ENCODE data around the gene FOXA3. TPM values are rescaled to one million over a fixed set of nuclear protein-coding genes. Genes with fewer than 3 reads are reported as not detected.

The FOXA3 gene
- total RNA-seq, 1 experiment from 2014 or later: 5.8 TPM

DNA sequence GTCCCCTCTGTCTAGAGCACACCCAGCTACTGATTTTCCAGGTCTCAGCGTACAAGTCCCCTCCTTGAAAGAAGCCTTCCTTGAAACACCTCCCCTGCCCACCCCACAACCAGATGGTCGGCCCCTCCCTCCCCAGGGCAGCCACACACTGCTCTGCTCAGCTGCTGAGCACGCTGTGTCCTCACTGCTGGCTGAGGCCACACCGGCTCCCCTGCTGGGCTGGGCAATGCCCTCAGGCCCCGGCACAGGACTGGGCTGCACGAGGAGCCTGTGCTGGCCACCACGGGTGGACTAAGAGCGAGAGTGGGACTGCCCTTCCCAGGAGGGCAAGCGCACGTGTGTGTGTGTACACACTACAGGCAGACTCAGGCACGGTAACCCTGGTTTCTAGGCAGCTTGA, 37.2 kb upstream of the FOXA3 start:
- H3K9me3 ChIP-seq (ENCODE audit: control insufficient read depth in 1 of 2, insufficient read depth in 1 of 2, low read depth in 1 of 2, low read length in 2 of 2): no peaks in the 10 kb centered on the region
- no peaks in the 10 kb centered on the region for H3K27me3 ChIP-seq (ENCODE audit: insufficient read depth, low read length)
- intact Hi-C loops (cut with micrococcal nuclease): no loop called here
- H3K9ac ChIP-seq (ENCODE audit: low read length): no peak overlapping the region
- no peaks in the 10 kb centered on the region for H3K9me2 ChIP-seq (ENCODE audit: insufficient read depth)
- no peaks in the 10 kb centered on the region for H3K4me1 ChIP-seq (ENCODE audit: control insufficient read depth in 1 of 2, insufficient read depth in 2 of 2, low read length in 2 of 2)
- H3K4me2 ChIP-seq (ENCODE audit: low read length): no peak overlapping the region
- DNase-seq (ENCODE audit: low read depth, low spot score) (no peak), ATAC-seq (no peak)
- no peaks in the 10 kb centered on the region for H3K79me2 ChIP-seq (ENCODE audit: insufficient read depth, low read length)
- H2AFZ ChIP-seq (ENCODE audit: low read depth, low read length, poor library complexity, severe bottlenecking): no peak overlapping the region
- H3K27ac ChIP-seq (ENCODE audit: low read depth, low read length): no peak overlapping the region
- H3K36me3 ChIP-seq (ENCODE audit: control insufficient read depth in 1 of 2, insufficient read depth in 2 of 2, low read length in 2 of 2): peaks cover 40 to 56% of the 10 kb centered on the region in 2 experiments; a peak in 3 of 4 replicates
- no TSS peak for BruUV-seq (replicated peaks)
- no peak overlapping the region for H3K4me3 ChIP-seq (replicated peaks in 1 of 2; ENCODE audit: low read depth in 1 of 2, low read length in 2 of 2)
- RAD21 ChIA-PET (ENCODE audit: low non-redundant PET in 1 of 2, low total read pairs in 2 of 2, uncharacterized antibody in 2 of 2, unreplicated experiment in 2 of 2): no interaction called here
- no peak for TF ChIP-seq YY1 (IDR thresholded peaks at IDR 0.05; ENCODE audit: extremely low read depth, insufficient replicate concordance, low read depth, low read length)
- no peak for TF ChIP-seq FOSL1 (IDR thresholded peaks at IDR 0.05; ENCODE audit: low read depth)
- TF ChIP-seq, protein P1, sequence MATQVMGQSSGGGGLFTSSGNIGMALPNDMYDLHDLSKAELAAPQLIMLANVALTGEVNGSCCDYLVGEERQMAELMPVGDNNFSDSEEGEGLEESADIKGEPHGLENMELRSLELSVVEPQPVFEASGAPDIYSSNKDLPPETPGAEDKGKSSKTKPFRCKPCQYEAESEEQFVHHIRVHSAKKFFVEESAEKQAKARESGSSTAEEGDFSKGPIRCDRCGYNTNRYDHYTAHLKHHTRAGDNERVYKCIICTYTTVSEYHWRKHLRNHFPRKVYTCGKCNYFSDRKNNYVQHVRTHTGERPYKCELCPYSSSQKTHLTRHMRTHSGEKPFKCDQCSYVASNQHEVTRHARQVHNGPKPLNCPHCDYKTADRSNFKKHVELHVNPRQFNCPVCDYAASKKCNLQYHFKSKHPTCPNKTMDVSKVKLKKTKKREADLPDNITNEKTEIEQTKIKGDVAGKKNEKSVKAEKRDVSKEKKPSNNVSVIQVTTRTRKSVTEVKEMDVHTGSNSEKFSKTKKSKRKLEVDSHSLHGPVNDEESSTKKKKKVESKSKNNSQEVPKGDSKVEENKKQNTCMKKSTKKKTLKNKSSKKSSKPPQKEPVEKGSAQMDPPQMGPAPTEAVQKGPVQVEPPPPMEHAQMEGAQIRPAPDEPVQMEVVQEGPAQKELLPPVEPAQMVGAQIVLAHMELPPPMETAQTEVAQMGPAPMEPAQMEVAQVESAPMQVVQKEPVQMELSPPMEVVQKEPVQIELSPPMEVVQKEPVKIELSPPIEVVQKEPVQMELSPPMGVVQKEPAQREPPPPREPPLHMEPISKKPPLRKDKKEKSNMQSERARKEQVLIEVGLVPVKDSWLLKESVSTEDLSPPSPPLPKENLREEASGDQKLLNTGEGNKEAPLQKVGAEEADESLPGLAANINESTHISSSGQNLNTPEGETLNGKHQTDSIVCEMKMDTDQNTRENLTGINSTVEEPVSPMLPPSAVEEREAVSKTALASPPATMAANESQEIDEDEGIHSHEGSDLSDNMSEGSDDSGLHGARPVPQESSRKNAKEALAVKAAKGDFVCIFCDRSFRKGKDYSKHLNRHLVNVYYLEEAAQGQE (IDR thresholded peaks at IDR 0.05; ENCODE audit: low read depth): no peak
- TF ChIP-seq SIN3A (IDR thresholded peaks at IDR 0.05; ENCODE audit: low read depth): no peak
- no peak for TF ChIP-seq ZNF274 (IDR thresholded peaks at IDR 0.05; ENCODE audit: low read depth, low read length)
- no peak for TF ChIP-seq RAD21 (IDR thresholded peaks at IDR 0.05; ENCODE audit: low read depth)
- TF ChIP-seq TCF7L2 (IDR thresholded peaks at IDR 0.05; ENCODE audit: borderline replicate concordance, extremely low read depth, insufficient read depth, insufficient read length): no peak
- TF ChIP-seq ZFX (IDR thresholded peaks at IDR 0.05): no peak
- TF ChIP-seq, protein P2, sequence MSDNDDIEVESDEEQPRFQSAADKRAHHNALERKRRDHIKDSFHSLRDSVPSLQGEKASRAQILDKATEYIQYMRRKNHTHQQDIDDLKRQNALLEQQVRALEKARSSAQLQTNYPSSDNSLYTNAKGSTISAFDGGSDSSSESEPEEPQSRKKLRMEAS (IDR thresholded peaks at IDR 0.05): no peak
- no peak for TF ChIP-seq CBX3 (IDR thresholded peaks at IDR 0.05; ENCODE audit: low read depth)
- POLR2A ChIA-PET: interaction anchor here (0.7 kb wide), 1 partner anchor 10 kb away, joined by 3 read pairs; no protein-coding TSS in a partner anchor
- CTCF ChIA-PET: interaction anchor here (3.3 kb wide), 1 partner anchor 9 kb away, joined by 17 read pairs; no protein-coding TSS in a partner anchor
- H4K20me1 ChIP-seq (ENCODE audit: insufficient read depth): no peaks in the 10 kb centered on the region
